GM12878 (cell line): Measurements from ENCODE around the gene ERN1. TPM values are rescaled to one million over a fixed set of nuclear protein-coding genes. Genes with fewer than 3 reads are reported as not detected.
A peak's percentile ranks its signal among the peaks of the same experiment; 100 is the strongest.

Experiments used
- ASH2L ChIP-seq: fragments of 300-600, 200-600 bp; sonication (generic); IDR thresholded peaks from 2 replicates; pipeline ENCODE4 v1.6.1; 2017; ENCODE audit warnings: low read depth, mild to moderate bottlenecking, borderline replicate concordance
- BACH1 ChIP-seq: fragments of 450-650 bp; IDR thresholded peaks from 2 replicates; pipeline ENCODE4 v1.6.1; 2017; ENCODE audit warnings: mild to moderate bottlenecking, borderline replicate concordance
- BHLHE40 ChIP-seq, 2 experiments: fragments of 450-650 bp in 1 of 2; IDR thresholded peaks; 2 replicates each; pipeline ENCODE4 v1.6.1; 2011 to 2017; ENCODE audit warnings: low read depth in 2 of 2, borderline replicate concordance in 1 of 2, improper control_type of control experiment in 1 of 2, low read length in 1 of 2, mild to moderate bottlenecking in 1 of 2
- BMI1 ChIP-seq: fragments of 450-650 bp; IDR thresholded peaks from 2 replicates; pipeline ENCODE4 v1.6.1; 2016; ENCODE audit warnings: mild to moderate bottlenecking, moderate library complexity, borderline replicate concordance
- ELK1 ChIP-seq: IDR thresholded peaks from 2 replicates; pipeline ENCODE4 v1.6.1; 2012; ENCODE audit warnings: low read depth, low read length, improper control_type of control experiment
- IKZF1 ChIP-seq: fragments of 450-650 bp; conservative IDR thresholded peaks from 2 replicates; pipeline ENCODE4 v1.6.1; 2017; ENCODE audit warnings: antibody characterized with exemption, mild to moderate bottlenecking
- IKZF2 ChIP-seq, 2 experiments: fragments of 450-650 bp; IDR thresholded peaks; 2 replicates each; pipeline ENCODE4 v1.6.1; 2017; ENCODE audit warnings: mild to moderate bottlenecking in 2 of 2, moderate library complexity in 2 of 2
- JUNB ChIP-seq: IDR thresholded peaks from 2 replicates; pipeline ENCODE4 v1.6.1; 2016; ENCODE audit warnings: antibody characterized with exemption, mild to moderate bottlenecking
- JUND ChIP-seq: IDR thresholded peaks from 2 replicates; pipeline ENCODE4 v1.6.1; 2012; ENCODE audit warnings: low read depth, mild to moderate bottlenecking, low read length, improper control_type of control experiment, moderate library complexity
- LARP7 ChIP-seq: fragments of 450-650 bp; IDR thresholded peaks from 2 replicates; pipeline ENCODE4 v1.6.1; 2017; ENCODE audit warnings: mild to moderate bottlenecking
- MEF2B ChIP-seq: fragments of 450-650 bp; IDR thresholded peaks from 2 replicates; pipeline ENCODE4 v1.6.1; 2018; ENCODE audit warnings: mild to moderate bottlenecking, moderate library complexity; ENCODE audit not compliant: partially characterized antibody, poor library complexity, severe bottlenecking
- MTA3 ChIP-seq: IDR thresholded peaks from 2 replicates; pipeline ENCODE4 v1.6.1; 2012; ENCODE audit warnings: low read length, inconsistent platforms, borderline replicate concordance
- MYB ChIP-seq: fragments of 150-350 bp; IDR thresholded peaks from 2 replicates; pipeline ENCODE4 v1.6.1; 2014; ENCODE audit warnings: mild to moderate bottlenecking, low read depth, low read length, borderline replicate concordance
- NFYA ChIP-seq: IDR thresholded peaks from 2 replicates; pipeline ENCODE4 v1.6.1; 2011; ENCODE audit warnings: low read depth, mild to moderate bottlenecking, low read length, improper control_type of control experiment, borderline replicate concordance
- NR2C1 ChIP-seq: fragments of 450-650 bp; IDR thresholded peaks from 2 replicates; pipeline ENCODE4 v1.6.1; 2017; ENCODE audit warnings: antibody characterized with exemption, mild to moderate bottlenecking, moderate library complexity
- PKNOX1 ChIP-seq: fragments of 450-650 bp; IDR thresholded peaks from 2 replicates; pipeline ENCODE4 v1.6.1; 2016; ENCODE audit warnings: mild to moderate bottlenecking
- TARDBP ChIP-seq: IDR thresholded peaks from 2 replicates; pipeline ENCODE4 v1.6.1; 2016; ENCODE audit warnings: borderline replicate concordance
- polyA plus RNA-seq, 11 experiments: library from polyadenylated mRNA; depleted of rRNA in 4 of 11; unstranded in 6 of 11; stranded (reverse) in 5 of 11; fragments of >200 nt; fragmentation: Nextera tagmentation in 4 of 11; fragmentation: Illumina TruSeq in 1 of 11; extraction: Ambion mirVana in 4 of 11; extraction: Trizol in 1 of 11; gene quantifications; 1 replicate in 1 of 11; 2 replicates in 10 of 11; pipeline versions ENCODE4 v1.2.1 to v1.2.3, GENCODE V29; 2011 to 2016; ENCODE audit warnings: inconsistent platforms in 2 of 11, missing spikeins in 2 of 11, low read depth in 1 of 11
- total RNA-seq, 4 experiments: library from RNA; depleted of rRNA in 3 of 4; stranded (reverse); fragments of >200 nt in 3 of 4; fragmentation: Illumina TruSeq in 1 of 4; extraction: Trizol in 1 of 4; gene quantifications; 2 replicates each; pipeline versions ENCODE4 v1.2.1 to v1.2.3, GENCODE V29; 2013 to 2021
- TF ChIP-seq, protein P1 (sequence below): fragments of 450-650 bp; IDR thresholded peaks from 2 replicates; pipeline ENCODE4 v1.6.1; 2017; ENCODE audit warnings: mild to moderate bottlenecking, low read depth, inconsistent platforms; ENCODE audit not compliant: poor library complexity, severe bottlenecking
- TF ChIP-seq, protein P2 (sequence below): IDR thresholded peaks from 2 replicates; pipeline ENCODE4 v1.6.1; 2012; ENCODE audit warnings: low read length, inconsistent platforms
- TF ChIP-seq, protein P3 (sequence below): IDR thresholded peaks from 2 replicates; pipeline ENCODE4 v1.6.1; 2012; ENCODE audit warnings: mild to moderate bottlenecking, low read depth, low read length

Gene ERN1
- total and polyA plus RNA-seq, 10 of the 15 experiments (the other 5 are each of a cell fraction or from before 2014, with no cell fraction given) = 2.6 to 19.2 (median 7.6) TPM

- TF ChIP-seq BACH1 (no peak), NFYA (no peak), IKZF2 (IDR thresholded peaks at IDR 0.05) (peak; percentile 90 to 92), JUND (no peak), MEF2B (peak; percentile 44), BHLHE40 (IDR thresholded peaks at IDR 0.05; ENCODE audit: borderline replicate concordance in 1 of 2, low read depth in 2 of 2, low read length in 1 of 2) (peak; percentile 61 to 75; a peak in 3 of 4 replicates), IKZF1 (peak; percentile 84), MYB (no peak), TARDBP (no peak), LARP7 (no peak), ELK1 (no peak), NR2C1 (no peak), PKNOX1 (peak; percentile 41; the same call in 1 of the 2 replicates), BMI1 (no peak), MTA3 (0 out of 2 replicates have a peak, but pooled peaks have one; percentile 26), JUNB (peak; percentile 62), ASH2L (no peak)
- TF ChIP-seq, protein P1, sequence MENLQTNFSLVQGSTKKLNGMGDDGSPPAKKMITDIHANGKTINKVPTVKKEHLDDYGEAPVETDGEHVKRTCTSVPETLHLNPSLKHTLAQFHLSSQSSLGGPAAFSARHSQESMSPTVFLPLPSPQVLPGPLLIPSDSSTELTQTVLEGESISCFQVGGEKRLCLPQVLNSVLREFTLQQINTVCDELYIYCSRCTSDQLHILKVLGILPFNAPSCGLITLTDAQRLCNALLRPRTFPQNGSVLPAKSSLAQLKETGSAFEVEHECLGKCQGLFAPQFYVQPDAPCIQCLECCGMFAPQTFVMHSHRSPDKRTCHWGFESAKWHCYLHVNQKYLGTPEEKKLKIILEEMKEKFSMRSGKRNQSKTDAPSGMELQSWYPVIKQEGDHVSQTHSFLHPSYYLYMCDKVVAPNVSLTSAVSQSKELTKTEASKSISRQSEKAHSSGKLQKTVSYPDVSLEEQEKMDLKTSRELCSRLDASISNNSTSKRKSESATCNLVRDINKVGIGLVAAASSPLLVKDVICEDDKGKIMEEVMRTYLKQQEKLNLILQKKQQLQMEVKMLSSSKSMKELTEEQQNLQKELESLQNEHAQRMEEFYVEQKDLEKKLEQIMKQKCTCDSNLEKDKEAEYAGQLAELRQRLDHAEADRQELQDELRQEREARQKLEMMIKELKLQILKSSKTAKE = no peak
- TF ChIP-seq, protein P2, sequence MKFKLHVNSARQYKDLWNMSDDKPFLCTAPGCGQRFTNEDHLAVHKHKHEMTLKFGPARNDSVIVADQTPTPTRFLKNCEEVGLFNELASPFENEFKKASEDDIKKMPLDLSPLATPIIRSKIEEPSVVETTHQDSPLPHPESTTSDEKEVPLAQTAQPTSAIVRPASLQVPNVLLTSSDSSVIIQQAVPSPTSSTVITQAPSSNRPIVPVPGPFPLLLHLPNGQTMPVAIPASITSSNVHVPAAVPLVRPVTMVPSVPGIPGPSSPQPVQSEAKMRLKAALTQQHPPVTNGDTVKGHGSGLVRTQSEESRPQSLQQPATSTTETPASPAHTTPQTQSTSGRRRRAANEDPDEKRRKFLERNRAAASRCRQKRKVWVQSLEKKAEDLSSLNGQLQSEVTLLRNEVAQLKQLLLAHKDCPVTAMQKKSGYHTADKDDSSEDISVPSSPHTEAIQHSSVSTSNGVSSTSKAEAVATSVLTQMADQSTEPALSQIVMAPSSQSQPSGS = peak; percentile 88
- TF ChIP-seq, protein P3, sequence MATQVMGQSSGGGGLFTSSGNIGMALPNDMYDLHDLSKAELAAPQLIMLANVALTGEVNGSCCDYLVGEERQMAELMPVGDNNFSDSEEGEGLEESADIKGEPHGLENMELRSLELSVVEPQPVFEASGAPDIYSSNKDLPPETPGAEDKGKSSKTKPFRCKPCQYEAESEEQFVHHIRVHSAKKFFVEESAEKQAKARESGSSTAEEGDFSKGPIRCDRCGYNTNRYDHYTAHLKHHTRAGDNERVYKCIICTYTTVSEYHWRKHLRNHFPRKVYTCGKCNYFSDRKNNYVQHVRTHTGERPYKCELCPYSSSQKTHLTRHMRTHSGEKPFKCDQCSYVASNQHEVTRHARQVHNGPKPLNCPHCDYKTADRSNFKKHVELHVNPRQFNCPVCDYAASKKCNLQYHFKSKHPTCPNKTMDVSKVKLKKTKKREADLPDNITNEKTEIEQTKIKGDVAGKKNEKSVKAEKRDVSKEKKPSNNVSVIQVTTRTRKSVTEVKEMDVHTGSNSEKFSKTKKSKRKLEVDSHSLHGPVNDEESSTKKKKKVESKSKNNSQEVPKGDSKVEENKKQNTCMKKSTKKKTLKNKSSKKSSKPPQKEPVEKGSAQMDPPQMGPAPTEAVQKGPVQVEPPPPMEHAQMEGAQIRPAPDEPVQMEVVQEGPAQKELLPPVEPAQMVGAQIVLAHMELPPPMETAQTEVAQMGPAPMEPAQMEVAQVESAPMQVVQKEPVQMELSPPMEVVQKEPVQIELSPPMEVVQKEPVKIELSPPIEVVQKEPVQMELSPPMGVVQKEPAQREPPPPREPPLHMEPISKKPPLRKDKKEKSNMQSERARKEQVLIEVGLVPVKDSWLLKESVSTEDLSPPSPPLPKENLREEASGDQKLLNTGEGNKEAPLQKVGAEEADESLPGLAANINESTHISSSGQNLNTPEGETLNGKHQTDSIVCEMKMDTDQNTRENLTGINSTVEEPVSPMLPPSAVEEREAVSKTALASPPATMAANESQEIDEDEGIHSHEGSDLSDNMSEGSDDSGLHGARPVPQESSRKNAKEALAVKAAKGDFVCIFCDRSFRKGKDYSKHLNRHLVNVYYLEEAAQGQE = no peak
Measured at GRCh38 chr17:64056269-64057005, 73.5 kb downstream of the ERN1 start (continued).
